Uterus (tissue), 2 donors: ENCODE measurements around the gene SETD4.

Source experiments
- CTCF ChIP-seq, 4 experiments: fragments of 200-600 bp in 2 of 4; fragments of 450-650 bp in 2 of 4; sonication (generic) in 2 of 4; IDR thresholded peaks; one replicate each; pipeline ENCODE4 v1.5.1; 2016 to 2019; ENCODE audit warnings: antibody characterized with exemption in 4 of 4, mild to moderate bottlenecking in 2 of 4, moderate library complexity in 1 of 4
- POLR2A ChIP-seq, 2 donors: fragments of 450-650 bp; IDR thresholded peaks; one replicate each; pipeline ENCODE4 v1.6.1; 2016; ENCODE audit warnings: antibody characterized with exemption in 2 of 2, mild to moderate bottlenecking in 1 of 2, moderate library complexity in 1 of 2

GRCh38 chr21:35987475-35987874 is 72.9 kb downstream of the SETD4 start:
- no peak for TF ChIP-seq CTCF (IDR thresholded peaks at IDR 0.05)
- no peak for TF ChIP-seq POLR2A (IDR thresholded peaks at IDR 0.05)
